Measurements from ENCODE around the gene TJP3. TPM values are rescaled to one million over a fixed set of nuclear protein-coding genes. Genes with fewer than 3 reads are reported as not detected.

TJP3 gene
- total RNA-seq, 2 experiments from 2014 or later: 8.2 to 9.0 TPM

DNA sequence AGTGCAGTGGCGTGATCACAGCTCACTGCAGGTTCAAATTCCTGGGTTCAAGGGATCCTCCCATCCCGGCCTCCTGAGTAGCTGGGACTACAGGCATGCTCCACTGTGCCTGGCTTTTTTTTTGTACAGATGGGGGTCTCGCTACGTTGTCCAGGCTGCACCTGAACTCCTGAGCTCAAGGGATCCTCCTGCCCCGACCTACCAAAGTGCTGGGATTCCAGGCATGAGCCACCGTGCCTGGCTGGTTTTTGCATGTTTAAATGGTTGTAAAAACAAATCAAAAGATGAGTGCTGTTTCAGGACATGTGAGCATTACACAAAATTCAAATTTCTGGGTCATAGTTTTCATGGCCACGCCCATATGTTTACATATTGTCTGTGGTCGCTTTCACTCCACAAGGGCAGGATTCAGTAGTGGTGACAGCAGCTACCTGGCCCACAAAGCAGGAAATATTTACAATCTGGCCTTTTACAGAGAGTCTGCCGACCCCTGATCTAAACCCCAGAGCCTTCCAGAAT, 72.7 kb downstream of the TJP3 start:
- CTCF ChIA-PET: no interaction called here
- Histone ChIP-seq H3K27me3 (ENCODE audit: control insufficient read depth in 1 of 2, insufficient read depth in 2 of 2, low read length in 2 of 2) (no peaks in the 10 kb centered on the region), H3K4me1 (ENCODE audit: insufficient read depth, low read length) (peaks cover 13% of the 10 kb centered on the region), H3K9me3 (ENCODE audit: control insufficient read depth in 1 of 2, insufficient read depth in 1 of 2, low read length in 2 of 2) (peaks cover 17 to 41% of the 10 kb centered on the region in 2 experiments), H3K36me3 (ENCODE audit: insufficient read depth, low read length) (peaks cover 4% of the 10 kb centered on the region), H3K27ac (ENCODE audit: low read depth in 1 of 2, low read length in 2 of 2) (no peak overlapping the region), H3K4me3 (ENCODE audit: low read length) (no peak overlapping the region)
- Mint-ChIP-seq H3K9me3 (peaks cover 4% of the 10 kb centered on the region), H3K27ac (no peak overlapping the region), H3K27me3 (no peaks in the 10 kb centered on the region), H3K4me3 (no peak overlapping the region), H3K4me1 (ENCODE audit: low read depth) (peaks cover 8% of the 10 kb centered on the region), H3K36me3 (ENCODE audit: low read depth) (peaks cover 19% of the 10 kb centered on the region)
- ATAC-seq (ENCODE audit: poor library complexity): no peak
- DNase-seq: no peak
- intact Hi-C loops (cut with DNase I, micrococcal nuclease): loop anchor here in 1 of 2 experiments (5.0 kb wide), 1 partner anchor 41 kb away; no protein-coding TSS in a partner anchor
- POLR2A ChIA-PET: interaction anchor here (0.9 to 2.4 kb wide), 2 partner anchors 18 to 32 kb away, joined by 3 to 11 read pairs; partner anchors contain the start of gene MRPL54
- no peak for TF ChIP-seq CTCF (IDR thresholded peaks at IDR 0.05)

DNA sequence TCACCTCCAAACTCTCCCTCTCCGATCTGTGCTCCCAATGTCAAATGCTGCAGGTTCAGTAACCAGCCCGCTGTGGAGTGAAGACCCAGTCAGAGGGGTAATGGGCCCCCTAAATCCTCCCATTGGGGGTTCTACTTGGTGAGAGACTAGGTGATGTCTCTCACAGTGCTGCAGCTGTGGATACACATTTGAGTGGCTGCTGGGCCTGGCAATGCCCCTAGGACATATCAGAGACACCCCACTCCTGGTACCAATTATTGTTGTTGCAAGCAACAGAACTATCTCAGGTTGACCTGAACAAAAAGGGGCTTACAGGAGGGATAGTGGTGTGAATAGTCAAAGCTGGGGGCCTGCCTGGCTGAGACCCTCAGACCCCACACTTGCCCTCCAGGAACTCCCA, 73.4 kb downstream of the TJP3 start:
- intact Hi-C loops (cut with DNase I, micrococcal nuclease): loop anchor here in 1 of 2 experiments (5.0 kb wide), 1 partner anchor 41 kb away; no protein-coding TSS in a partner anchor
- POLR2A ChIA-PET: interaction anchor here (2.4 kb wide), 1 partner anchor 19 kb away, joined by 11 read pairs; the partner anchor contains the start of gene MRPL54
- Histone ChIP-seq H3K27ac (ENCODE audit: low read depth in 1 of 2, low read length in 2 of 2) (no peak overlapping the region), H3K4me1 (ENCODE audit: insufficient read depth, low read length) (peaks cover 16% of the 10 kb centered on the region), H3K27me3 (ENCODE audit: control insufficient read depth in 1 of 2, insufficient read depth in 2 of 2, low read length in 2 of 2) (no peaks in the 10 kb centered on the region), H3K36me3 (ENCODE audit: insufficient read depth, low read length) (peaks cover 4% of the 10 kb centered on the region), H3K4me3 (ENCODE audit: low read length) (no peak overlapping the region), H3K9me3 (ENCODE audit: control insufficient read depth in 1 of 2, insufficient read depth in 1 of 2, low read length in 2 of 2) (peaks cover 17 to 41% of the 10 kb centered on the region in 2 experiments)
- no peak overlapping the region for H3K27ac Mint-ChIP-seq
- CTCF ChIA-PET: no interaction called here
- peaks cover 4% of the 10 kb centered on the region for H3K9me3 Mint-ChIP-seq
- ATAC-seq (ENCODE audit: poor library complexity): no peak
- H3K27me3 Mint-ChIP-seq: no peaks in the 10 kb centered on the region
- DNase-seq: no peak
- no peak overlapping the region for H3K4me3 Mint-ChIP-seq
- TF ChIP-seq CTCF (IDR thresholded peaks at IDR 0.05): no peak
- peaks cover 19% of the 10 kb centered on the region for H3K36me3 Mint-ChIP-seq (ENCODE audit: low read depth)
- H3K4me1 Mint-ChIP-seq (ENCODE audit: low read depth): peaks cover 8% of the 10 kb centered on the region

GRCh38 chr19:3782330-3782729, 74.1 kb downstream of the TJP3 start:
- no peak overlapping the region for H3K4me3 ChIP-seq (ENCODE audit: low read length)
- no peak for ATAC-seq (ENCODE audit: poor library complexity)
- peaks cover 8% of the 10 kb centered on the region for H3K4me1 Mint-ChIP-seq (ENCODE audit: low read depth)
- H3K27me3 ChIP-seq (ENCODE audit: control insufficient read depth in 1 of 2, insufficient read depth in 2 of 2, low read length in 2 of 2): no peaks in the 10 kb centered on the region
- H3K36me3 ChIP-seq (ENCODE audit: insufficient read depth, low read length): peaks cover 4% of the 10 kb centered on the region
- no peak overlapping the region for H3K27ac ChIP-seq (ENCODE audit: low read depth in 1 of 2, low read length in 2 of 2)
- CTCF ChIA-PET: no interaction called here
- peaks cover 19% of the 10 kb centered on the region for H3K36me3 Mint-ChIP-seq (ENCODE audit: low read depth)
- peak overlapping the region; percentile 73 for H3K4me3 Mint-ChIP-seq
- H3K9me3 ChIP-seq (ENCODE audit: control insufficient read depth in 1 of 2, insufficient read depth in 1 of 2, low read length in 2 of 2): peaks cover 17 to 41% of the 10 kb centered on the region in 2 experiments
- no peak for TF ChIP-seq CTCF (IDR thresholded peaks at IDR 0.05)
- H3K9me3 Mint-ChIP-seq: peaks cover 4% of the 10 kb centered on the region
- H3K4me1 ChIP-seq (ENCODE audit: insufficient read depth, low read length): peaks cover 18% of the 10 kb centered on the region
- intact Hi-C loops (cut with DNase I, micrococcal nuclease): loop anchor here in 1 of 2 experiments (5.0 kb wide), 1 partner anchor 40 kb away; no protein-coding TSS in a partner anchor
- POLR2A ChIA-PET: interaction anchor here (1.6 kb wide), 1 partner anchor 19 kb away, joined by 4 read pairs; the partner anchor contains the start of gene MRPL54
- no peak overlapping the region for H3K27ac Mint-ChIP-seq
- DNase-seq: no peak
- no peaks in the 10 kb centered on the region for H3K27me3 Mint-ChIP-seq

All from CD4-positive, alpha-beta T cell (primary cell).